IMR-90 (cell line): ENCODE measurements around the gene CPED1.

Source experiments
- BHLHE40 ChIP-seq: fragments of 150-350 bp; IDR thresholded peaks from 2 replicates; pipeline ENCODE4 v1.6.1; 2016; ENCODE audit warnings: mild to moderate bottlenecking, low read depth, low read length
- CEBPB ChIP-seq: IDR thresholded peaks from 2 replicates; pipeline ENCODE4 v1.6.1; 2012; ENCODE audit warnings: low read depth, low read length, improper control_type of control experiment
- CHD1 ChIP-seq: IDR thresholded peaks from 2 replicates; pipeline ENCODE4 v1.6.1; 2012; ENCODE audit warnings: low read depth, low read length, improper control_type of control experiment
- CTCF ChIP-seq: conservative IDR thresholded peaks from 2 replicates; pipeline ENCODE4 v1.5.1; 2012; ENCODE audit warnings: mild to moderate bottlenecking, low read depth, low read length, improper control_type of control experiment
- ELK1 ChIP-seq: fragments of 150-350 bp; IDR thresholded peaks from 2 replicates; pipeline ENCODE4 v1.6.1; 2016; ENCODE audit warnings: low read depth, mild to moderate bottlenecking, low read length, moderate library complexity, borderline replicate concordance
- FOS ChIP-seq: fragments of 150-350 bp; IDR thresholded peaks from 2 replicates; pipeline ENCODE4 v1.6.1; 2016; ENCODE audit warnings: low read depth, low read length
- MAZ ChIP-seq: IDR thresholded peaks from 2 replicates; pipeline ENCODE4 v1.6.1; 2012; ENCODE audit warnings: low read depth, mild to moderate bottlenecking, low read length, improper control_type of control experiment, moderate library complexity, borderline replicate concordance
- MXI1 ChIP-seq: IDR thresholded peaks from 2 replicates; pipeline ENCODE4 v1.6.1; 2012; ENCODE audit warnings: low read depth, mild to moderate bottlenecking, low read length, moderate library complexity, borderline replicate concordance
- NFE2L2 ChIP-seq: fragments of 150-350 bp; IDR thresholded peaks from 2 replicates; pipeline ENCODE4 v1.6.1; 2016; ENCODE audit warnings: low read depth, mild to moderate bottlenecking, low read length
- POLR2A ChIP-seq: IDR thresholded peaks from 2 replicates; pipeline ENCODE4 v1.6.1; 2012; ENCODE audit warnings: mild to moderate bottlenecking, low read depth, low read length
- RAD21 ChIP-seq: IDR thresholded peaks from 2 replicates; pipeline ENCODE4 v1.6.1; 2012; ENCODE audit warnings: low read length, improper control_type of control experiment
- RFX5 ChIP-seq: IDR thresholded peaks from 2 replicates; pipeline ENCODE4 v1.8.0; 2012; ENCODE audit warnings: low read depth, mild to moderate bottlenecking, low read length, moderate library complexity
- SMC3 ChIP-seq: fragments of 150-350 bp; IDR thresholded peaks from 2 replicates; pipeline ENCODE4 v1.6.1; 2016; ENCODE audit warnings: low read depth, mild to moderate bottlenecking, antibody characterized with exemption, low read length, moderate library complexity
- USF2 ChIP-seq: fragments of 150-350 bp; IDR thresholded peaks from 2 replicates; pipeline ENCODE4 v1.6.1; 2017; ENCODE audit warnings: mild to moderate bottlenecking, antibody characterized with exemption, low read length, low read depth

- no peak for TF ChIP-seq POLR2A
- TF ChIP-seq CTCF: no peak
- TF ChIP-seq RFX5: no peak
- TF ChIP-seq ELK1: no peak
- TF ChIP-seq CEBPB: no peak
- no peak for TF ChIP-seq RAD21
- no peak for TF ChIP-seq SMC3
- TF ChIP-seq MAZ: no peak
- no peak for TF ChIP-seq NFE2L2
- no peak for TF ChIP-seq BHLHE40
- TF ChIP-seq FOS: no peak
- no peak for TF ChIP-seq MXI1
- no peak for TF ChIP-seq CHD1
- TF ChIP-seq USF2: no peak
These were observed 279.1 kb downstream of the CPED1 start for GRCh38 chr7:121267612-121268011.
